OCI-LY1 (cell line): ENCODE measurements around the gene FN1.

ENCODE experiments used
- CTCF ChIP-seq: fragments of 200-600 bp; sonication (generic), shearing (Covaris generic); IDR thresholded peaks from 2 replicates; pipeline ENCODE4 v1.5.1; 2017; ENCODE audit warnings: mild to moderate bottlenecking, antibody characterized with exemption, low read length, moderate library complexity, mixed read lengths
- EZH2 ChIP-seq: fragments of 200-600 bp; sonication (generic), shearing (Covaris generic); IDR thresholded peaks from 2 replicates; pipeline ENCODE4 v1.8.0; 2017; ENCODE audit warnings: borderline replicate concordance, mixed run types, mild to moderate bottlenecking, antibody characterized with exemption, low read length, moderate library complexity, mixed read lengths

GRCh38 chr2:215479121-215479520 lies 43.3 kb upstream of the FN1 start:
- TF ChIP-seq CTCF: no peak
- no peak for TF ChIP-seq EZH2
